Transverse colon (tissue), 3 donors: ENCODE results near the gene INSC.

Experiments
- POLR2A ChIP-seq: fragments of 450-650 bp; IDR thresholded peaks from one replicate; pipeline ENCODE4 v1.6.1; 2016; ENCODE audit warnings: antibody characterized with exemption, mild to moderate bottlenecking, moderate library complexity
- TF ChIP-seq, protein P1 (sequence below), 5 experiments: fragments of 200-600 bp in 3 of 5; fragments of 450-650 bp in 2 of 5; sonication (generic) in 3 of 5; IDR thresholded peaks; 1 replicate in 2 of 5; 2 replicates in 3 of 5; pipeline ENCODE4 v1.5.1; 2016 to 2017; ENCODE audit warnings: antibody characterized with exemption in 5 of 5, inconsistent platforms in 3 of 5, mild to moderate bottlenecking in 2 of 5, moderate library complexity in 1 of 5

DNA sequence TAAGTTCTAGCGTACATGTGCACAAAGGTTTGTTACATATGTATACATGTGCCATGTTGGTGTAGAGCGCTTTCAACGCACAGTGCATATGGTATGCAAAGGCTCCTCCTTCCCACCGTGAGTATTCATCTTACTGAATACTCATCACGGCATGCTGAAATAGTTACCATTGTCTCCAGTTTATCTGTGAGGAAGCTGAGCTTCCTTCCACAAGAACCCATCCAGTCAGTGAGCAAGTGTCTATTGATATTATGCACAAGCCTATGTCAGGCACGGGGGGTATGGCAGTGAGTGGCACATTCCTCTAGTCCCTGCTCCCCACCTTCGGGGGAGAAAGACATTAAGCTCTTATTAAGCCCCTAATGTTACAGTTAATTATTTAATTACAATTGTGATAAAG, 28.1 kb downstream of the INSC start:
- TF ChIP-seq POLR2A: no peak
- TF ChIP-seq, protein P1, sequence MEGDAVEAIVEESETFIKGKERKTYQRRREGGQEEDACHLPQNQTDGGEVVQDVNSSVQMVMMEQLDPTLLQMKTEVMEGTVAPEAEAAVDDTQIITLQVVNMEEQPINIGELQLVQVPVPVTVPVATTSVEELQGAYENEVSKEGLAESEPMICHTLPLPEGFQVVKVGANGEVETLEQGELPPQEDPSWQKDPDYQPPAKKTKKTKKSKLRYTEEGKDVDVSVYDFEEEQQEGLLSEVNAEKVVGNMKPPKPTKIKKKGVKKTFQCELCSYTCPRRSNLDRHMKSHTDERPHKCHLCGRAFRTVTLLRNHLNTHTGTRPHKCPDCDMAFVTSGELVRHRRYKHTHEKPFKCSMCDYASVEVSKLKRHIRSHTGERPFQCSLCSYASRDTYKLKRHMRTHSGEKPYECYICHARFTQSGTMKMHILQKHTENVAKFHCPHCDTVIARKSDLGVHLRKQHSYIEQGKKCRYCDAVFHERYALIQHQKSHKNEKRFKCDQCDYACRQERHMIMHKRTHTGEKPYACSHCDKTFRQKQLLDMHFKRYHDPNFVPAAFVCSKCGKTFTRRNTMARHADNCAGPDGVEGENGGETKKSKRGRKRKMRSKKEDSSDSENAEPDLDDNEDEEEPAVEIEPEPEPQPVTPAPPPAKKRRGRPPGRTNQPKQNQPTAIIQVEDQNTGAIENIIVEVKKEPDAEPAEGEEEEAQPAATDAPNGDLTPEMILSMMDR (IDR thresholded peaks at IDR 0.05): no peak
